NCI-H146 (cell line): ENCODE measurements around the gene CIAO3.
"Not testable (repeated sequence)": the region's sequence is repeated elsewhere in the genome, so short reads cannot be mapped to it uniquely, and the experiment has no call there.

Experiments used
- DNase-seq: peaks from one replicate; lab custom pipeline; 2025; lab: John Stamatoyannopoulos, UW

The CIAO3 gene

GRCh38 chr16:760065-760464, 19.3 kb upstream of the CIAO3 start:
- no peak for DNase-seq

- no peak for DNase-seq
Observed at GRCh38 chr16:759110-759910, 18.5 kb upstream of the CIAO3 start.

GRCh38 chr16:756428-756827, 15.6 kb upstream of the CIAO3 start:
- no peak for DNase-seq

GRCh38 chr16:754656-755055, 13.9 kb upstream of the CIAO3 start:
- DNase-seq = no peak

GRCh38 chr16:754121-754607, 13.4 kb upstream of the CIAO3 start:
- DNase-seq = not testable (repeated sequence)

GRCh38 chr16:752007-752312, 11.2 kb upstream of the CIAO3 start:
- DNase-seq = no peak

- DNase-seq = no peak
Observed at GRCh38 chr16:751152-752006, 10.6 kb upstream of the CIAO3 start.

- DNase-seq = no peak
Observed at GRCh38 chr16:750485-750884, 9.7 kb upstream of the CIAO3 start.

GRCh38 chr16:749010-749409, 8.2 kb upstream of the CIAO3 start:
- DNase-seq = no peak

- DNase-seq = peak; percentile 57
Observed at GRCh38 chr16:747978-748746, 7.4 kb upstream of the CIAO3 start.

GRCh38 chr16:746637-747036, 5.8 kb upstream of the CIAO3 start:
- no peak for DNase-seq

- DNase-seq = peak; percentile 67
Observed at GRCh38 chr16:745739-746138, 4.9 kb upstream of the CIAO3 start.

- DNase-seq = no peak
Observed at GRCh38 chr16:743794-744500, 3.1 kb upstream of the CIAO3 start.

- DNase-seq = not testable (repeated sequence)
Observed at GRCh38 chr16:742894-743293, 2.1 kb upstream of the CIAO3 start.

- peak; percentile 28 for DNase-seq
Observed at GRCh38 chr16:741986-742629, 1.3 kb upstream of the CIAO3 start.

- DNase-seq = no peak
Observed at GRCh38 chr16:740459-740763, 386 bp downstream of the CIAO3 start.

- DNase-seq = peak; percentile 54
Observed at GRCh38 chr16:739560-740458, 988 bp downstream of the CIAO3 start.

GRCh38 chr16:736936-737481, 3.8 kb downstream of the CIAO3 start:
- DNase-seq = no peak

- no peak for DNase-seq
Observed at GRCh38 chr16:735982-736453, 4.8 kb downstream of the CIAO3 start.
